Transverse colon (tissue), 4 donors: Measurements from ENCODE around the gene SLC2A1. TPM values are rescaled to one million over a fixed set of nuclear protein-coding genes. Genes with fewer than 3 reads are reported as not detected.

Experiments
- DNase-seq: peaks from one replicate; pipeline ENCODE4 v3.0.0-alpha.2; 2019
- H3K27ac ChIP-seq, 4 donors: fragments of 200-600 bp; sonication (generic); 2 replicates each; pipeline ENCODE4 v1.5.1; 2016 to 2018; ENCODE audit warnings: inconsistent platforms in 4 of 4
- H3K27me3 ChIP-seq: fragments of 200-600 bp; sonication (generic); 2 replicates; pipeline ENCODE4 v1.5.1; 2017; ENCODE audit warnings: inconsistent platforms
- H3K36me3 ChIP-seq, 4 donors: fragments of 200-600 bp; sonication (generic); 2 replicates each; pipeline ENCODE4 v1.5.1; 2017 to 2019; ENCODE audit warnings: inconsistent platforms in 4 of 4
- H3K4me1 ChIP-seq, 4 donors: fragments of 200-600 bp; sonication (generic); 2 replicates each; pipeline ENCODE4 v1.5.1; 2017 to 2020; ENCODE audit warnings: inconsistent platforms in 4 of 4
- H3K4me3 ChIP-seq, 4 donors: fragments of 200-600 bp; sonication (generic); 1 replicate in 1 of 4; 2 replicates in 3 of 4; pipeline versions ENCODE4 v1.5.1 to v1.6.1; 2017 to 2019; ENCODE audit warnings: inconsistent platforms in 4 of 4
- H3K9me3 ChIP-seq, 2 donors: fragments of 200-600 bp; sonication (generic); 2 replicates each; pipeline ENCODE4 v1.5.1; 2017 to 2019; ENCODE audit warnings: inconsistent platforms in 2 of 2
- EP300 ChIP-seq: sonication (generic); formaldehyde crosslinking; IDR thresholded peaks from one replicate; pipeline ENCODE4 v1.6.1; 2017; ENCODE audit warnings: antibody characterized with exemption, low read depth
- POLR2A ChIP-seq: fragments of 450-650 bp; IDR thresholded peaks from one replicate; pipeline ENCODE4 v1.6.1; 2016; ENCODE audit warnings: antibody characterized with exemption, mild to moderate bottlenecking, moderate library complexity
- POLR2AphosphoS5 ChIP-seq, 3 donors: sonication (generic); formaldehyde crosslinking; IDR thresholded peaks; one replicate each; pipeline ENCODE4 v1.6.1; 2016; ENCODE audit warnings: antibody characterized with exemption in 3 of 3
- WGBS, 2 donors: methylation state at CpG; one replicate each; pipeline ENCODE4 v1.1.5; 2018; ENCODE audit warnings: low coverage in 1 of 2; 5-methylcytosine and 5-hydroxymethylcytosine counted together
- in situ Hi-C, 4 donors: fragments of 200-750 bp; cut with MboI; loops; one replicate each; pipeline versions ENCODE4 v1.15.0 to v1.15.1; 2017; ENCODE audit warnings: low sequenced_read_pairs in 3 of 4, low pct_ligation_motif_present in 1 of 4, low pct_unique_long_range_greater_than_20kb in 1 of 4
- intact Hi-C: fragments of 100-400 bp; cut with DNase I; formaldehyde crosslinking; loops from one replicate; pipeline ENCODE4 v1.15.1; 2023; ENCODE audit warnings: low total_unique reads
- total RNA-seq, 4 donors: library from RNA; depleted of rRNA; stranded (reverse); fragments of >200 nt; gene quantifications; one replicate each; pipeline ENCODE4 v1.1.0, GENCODE V29; 2016
- TF ChIP-seq, protein P1 (sequence below), 5 experiments: fragments of 200-600 bp in 3 of 5; fragments of 450-650 bp in 2 of 5; sonication (generic) in 3 of 5; IDR thresholded peaks; 1 replicate in 2 of 5; 2 replicates in 3 of 5; pipeline ENCODE4 v1.5.1; 2016 to 2017; ENCODE audit warnings: antibody characterized with exemption in 5 of 5, inconsistent platforms in 3 of 5, mild to moderate bottlenecking in 2 of 5, moderate library complexity in 1 of 5

The SLC2A1 gene
- total RNA-seq, 4 donors from 2014 or later, result 37.2 to 98.9 (median 69.1) TPM

DNA sequence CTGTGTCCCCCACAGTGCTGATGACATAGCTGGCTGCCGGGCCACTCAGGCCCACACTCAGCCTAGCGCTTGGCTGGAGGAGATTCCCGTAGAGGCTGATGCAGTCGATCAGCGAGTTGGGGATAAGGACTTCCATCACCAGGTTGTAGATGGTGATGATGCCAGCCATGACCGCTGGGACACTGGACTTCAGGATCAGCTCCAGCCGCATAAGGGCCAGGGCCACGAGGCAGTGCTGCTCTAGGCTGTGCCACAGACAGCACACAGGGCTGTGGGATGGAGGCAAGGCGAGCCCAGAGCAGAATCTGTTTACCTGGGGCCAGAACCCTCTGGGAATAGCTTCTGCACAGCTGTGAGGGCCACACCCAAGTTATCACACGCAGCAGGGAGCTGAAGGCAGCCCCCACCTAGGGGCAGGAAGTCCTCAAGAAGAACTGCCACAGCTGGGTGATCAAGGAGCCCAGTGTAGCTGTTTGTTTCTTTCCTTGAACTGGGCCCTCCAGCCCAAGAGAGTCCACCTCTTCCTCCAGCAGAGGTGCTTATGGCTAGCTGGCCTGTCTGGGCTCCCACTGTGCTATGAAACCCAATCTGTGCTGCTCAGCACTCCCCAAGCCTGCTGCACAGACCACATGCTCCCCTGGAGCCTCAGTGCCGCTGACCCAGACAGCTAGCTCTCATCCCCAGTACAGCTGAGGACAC, 6.2 kb downstream of the SLC2A1 start:
- peaks cover 0 to 57% (median 26%) of the 10 kb centered on the region in 4 donors for H3K4me1 ChIP-seq
- TF ChIP-seq POLR2A (no peak), EP300 (no peak), POLR2AphosphoS5 (IDR thresholded peaks at IDR 0.05) (no peak)
- TF ChIP-seq, protein P1, sequence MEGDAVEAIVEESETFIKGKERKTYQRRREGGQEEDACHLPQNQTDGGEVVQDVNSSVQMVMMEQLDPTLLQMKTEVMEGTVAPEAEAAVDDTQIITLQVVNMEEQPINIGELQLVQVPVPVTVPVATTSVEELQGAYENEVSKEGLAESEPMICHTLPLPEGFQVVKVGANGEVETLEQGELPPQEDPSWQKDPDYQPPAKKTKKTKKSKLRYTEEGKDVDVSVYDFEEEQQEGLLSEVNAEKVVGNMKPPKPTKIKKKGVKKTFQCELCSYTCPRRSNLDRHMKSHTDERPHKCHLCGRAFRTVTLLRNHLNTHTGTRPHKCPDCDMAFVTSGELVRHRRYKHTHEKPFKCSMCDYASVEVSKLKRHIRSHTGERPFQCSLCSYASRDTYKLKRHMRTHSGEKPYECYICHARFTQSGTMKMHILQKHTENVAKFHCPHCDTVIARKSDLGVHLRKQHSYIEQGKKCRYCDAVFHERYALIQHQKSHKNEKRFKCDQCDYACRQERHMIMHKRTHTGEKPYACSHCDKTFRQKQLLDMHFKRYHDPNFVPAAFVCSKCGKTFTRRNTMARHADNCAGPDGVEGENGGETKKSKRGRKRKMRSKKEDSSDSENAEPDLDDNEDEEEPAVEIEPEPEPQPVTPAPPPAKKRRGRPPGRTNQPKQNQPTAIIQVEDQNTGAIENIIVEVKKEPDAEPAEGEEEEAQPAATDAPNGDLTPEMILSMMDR (IDR thresholded peaks at IDR 0.05), result no peak
- 80 to 100% methylated on average over 1 to 11 of the region's 11 CpGs for WGBS, 2 donors
- intact Hi-C loops (no loop called here), in situ Hi-C loops (no loop called here)
- H3K9me3 ChIP-seq, result no peaks in the 10 kb centered on the region
- H3K27me3 ChIP-seq, result no peaks in the 10 kb centered on the region
- DNase-seq, result peak; percentile 46
- H3K36me3 ChIP-seq, result no peaks in the 10 kb centered on the region
- no peak overlapping the region for H3K4me3 ChIP-seq
- H3K27ac ChIP-seq, result peak overlapping the region in 3 of 4 donors; percentile 24 to 66 (median 59)

DNA sequence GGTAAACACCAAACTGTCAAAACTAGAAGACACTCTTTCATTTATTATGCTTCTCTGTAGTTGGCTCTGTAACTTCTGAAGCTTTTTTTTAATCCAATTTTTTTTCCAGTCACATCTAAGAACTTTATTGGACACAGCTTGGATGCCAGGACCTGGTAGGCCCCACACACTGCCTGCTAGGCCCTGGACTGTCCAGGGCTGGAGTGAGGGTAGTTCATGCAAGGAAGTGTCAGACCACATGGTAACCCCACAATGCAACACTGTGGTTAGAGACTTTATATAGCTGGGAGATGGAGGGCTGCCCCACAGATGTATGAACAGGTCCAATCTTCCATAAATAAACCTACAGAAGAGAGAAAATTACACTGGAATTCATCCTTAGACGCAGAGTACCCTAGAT, 7.1 kb downstream of the SLC2A1 start:
- TF ChIP-seq POLR2A, result no peak
- TF ChIP-seq, protein P1 (IDR thresholded peaks at IDR 0.05), result no peak
- TF ChIP-seq POLR2AphosphoS5 (IDR thresholded peaks at IDR 0.05), result no peak
- no peak for TF ChIP-seq EP300
- Histone ChIP-seq H3K4me1 (peaks cover 0 to 48% (median 22%) of the 10 kb centered on the region in 4 donors), H3K27ac (peak overlapping the region in 1 of 4 donors; percentile 66), H3K27me3 (no peaks in the 10 kb centered on the region), H3K36me3 (no peaks in the 10 kb centered on the region), H3K4me3 (no peak overlapping the region), H3K9me3 (no peaks in the 10 kb centered on the region)
- in situ Hi-C loops (no loop called here), intact Hi-C loops (no loop called here)
- no peak for DNase-seq
- WGBS, 2 donors, result 93% methylated on average over 1 of the region's 1 CpG; no CpG with 5 or more reads in 1 of the 2 donors

DNA sequence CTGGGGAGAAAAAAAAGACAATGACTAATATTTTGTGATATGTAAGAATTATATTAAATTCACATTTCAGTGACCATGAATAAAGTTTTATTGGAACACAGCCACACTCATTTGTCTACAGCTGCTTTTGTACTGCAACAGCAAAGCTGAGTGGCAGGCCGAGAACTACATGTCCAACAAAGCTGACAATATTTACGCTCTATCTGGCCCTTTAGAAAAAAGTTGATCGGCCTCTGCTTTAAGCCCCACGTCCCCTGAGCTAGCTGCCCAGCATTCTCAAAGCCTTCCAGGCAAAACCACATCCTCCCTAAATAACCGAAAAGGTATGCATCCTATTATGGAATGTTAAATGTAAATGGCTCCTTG, 8.6 kb downstream of the SLC2A1 start:
- in situ Hi-C loops, result no loop called here
- H3K4me3 ChIP-seq, result no peak overlapping the region
- H3K9me3 ChIP-seq, result no peaks in the 10 kb centered on the region
- TF ChIP-seq EP300 (no peak), POLR2A (no peak), POLR2AphosphoS5 (IDR thresholded peaks at IDR 0.05) (no peak)
- TF ChIP-seq, protein P1 (IDR thresholded peaks at IDR 0.05), result no peak
- intact Hi-C loops, result no loop called here
- H3K36me3 ChIP-seq, result no peaks in the 10 kb centered on the region
- 80 to 100% methylated on average over 2 to 5 of the region's 5 CpGs for WGBS, 2 donors
- peaks cover 2 to 51% (median 26%) of the 10 kb centered on the region in 4 donors for H3K4me1 ChIP-seq
- H3K27me3 ChIP-seq, result no peaks in the 10 kb centered on the region
- no peak overlapping the region for H3K27ac ChIP-seq
- no peak for DNase-seq

DNA sequence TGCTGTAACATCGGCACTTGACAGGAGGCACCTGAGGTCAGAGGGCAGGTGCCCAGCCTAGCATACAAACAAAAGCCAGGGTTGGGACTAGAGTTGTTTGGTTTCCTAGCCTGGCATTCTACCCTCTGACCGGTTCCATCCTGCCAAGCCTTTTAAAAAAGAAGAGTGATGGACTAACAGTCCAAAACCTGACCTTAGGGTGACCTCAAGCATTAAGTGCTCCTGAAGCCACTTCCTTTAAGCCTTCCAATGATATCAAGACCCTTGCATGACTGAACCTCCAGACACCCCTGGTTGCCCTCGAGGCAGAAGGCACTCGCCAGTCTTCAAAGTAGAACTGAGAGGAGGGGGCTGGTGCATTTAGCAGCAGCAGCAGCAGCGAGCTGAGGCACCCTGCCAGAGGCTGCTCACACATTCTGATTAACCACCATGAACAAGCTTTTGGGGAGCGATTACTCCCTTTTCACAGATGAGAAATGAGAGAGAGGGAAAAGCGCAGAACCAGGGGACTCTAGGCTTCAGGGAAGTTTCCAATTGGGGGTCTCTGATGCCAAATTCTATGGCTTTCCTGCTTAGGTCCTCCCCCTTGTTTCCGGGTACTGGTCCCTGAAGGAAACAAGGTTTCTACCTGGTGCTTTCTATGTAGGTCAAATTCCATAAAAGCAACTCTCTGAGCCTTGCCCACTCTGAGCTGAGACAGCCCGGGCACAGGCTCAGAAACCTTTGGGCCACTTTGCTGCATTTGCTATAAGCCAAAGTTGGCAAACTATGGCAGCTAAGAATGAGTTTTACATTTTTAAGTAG, 9.2 kb downstream of the SLC2A1 start:
- intact Hi-C loops, result no loop called here
- 54 to 65% methylated on average over 5 to 9 of the region's 9 CpGs for WGBS, 2 donors
- no peak for DNase-seq
- H3K36me3 ChIP-seq, result no peaks in the 10 kb centered on the region
- no peak overlapping the region for H3K4me3 ChIP-seq
- TF ChIP-seq EP300 (no peak), POLR2AphosphoS5 (IDR thresholded peaks at IDR 0.05) (no peak), POLR2A (no peak)
- TF ChIP-seq, protein P1 (IDR thresholded peaks at IDR 0.05), result no peak
- H3K9me3 ChIP-seq, result no peaks in the 10 kb centered on the region
- H3K4me1 ChIP-seq, result peaks cover 7 to 57% (median 32%) of the 10 kb centered on the region in 4 donors
- H3K27ac ChIP-seq, result peak overlapping the region in 2 of 4 donors; percentile 0 to 1
- in situ Hi-C loops, result no loop called here
- H3K27me3 ChIP-seq, result no peaks in the 10 kb centered on the region
